Testis (tissue), 2 donors: ENCODE measurements around the gene CCDC7.
"Not testable (repeated sequence)": the region's sequence is repeated elsewhere in the genome, so short reads cannot be mapped to it uniquely, and the experiment has no call there.

ENCODE experiments used
- CTCF ChIP-seq, 3 experiments: fragments of 450-650 bp in 2 of 3; fragments of 200-600 bp in 1 of 3; sonication (generic) in 1 of 3; IDR thresholded peaks; one replicate each; pipeline ENCODE4 v1.5.1; 2016 to 2019; ENCODE audit warnings: antibody characterized with exemption in 3 of 3, mild to moderate bottlenecking in 2 of 3, moderate library complexity in 1 of 3
- POLR2A ChIP-seq: fragments of 450-650 bp; IDR thresholded peaks from one replicate; pipeline ENCODE4 v1.6.1; 2017; ENCODE audit warnings: antibody characterized with exemption, mild to moderate bottlenecking, moderate library complexity

GRCh38 chr10:32488038-32488437, 42.1 kb downstream of the CCDC7 start:
- TF ChIP-seq CTCF (IDR thresholded peaks at IDR 0.05); POLR2A: not testable (repeated sequence)
